Naive thymus-derived CD4-positive, alpha-beta T cell (primary cell): ENCODE data around the gene THUMPD3. TPM values are rescaled to one million over a fixed set of nuclear protein-coding genes. Genes with fewer than 3 reads are reported as not detected.

Experiments
- ATAC-seq: fragments of 150-1000 bp; cut with Tn5 transposase; 2 replicates; pipeline ENCODE4 v1.10.0; 2021; ENCODE audit warnings: mild to moderate bottlenecking, moderate library complexity
- CTCF ChIA-PET: fragments of 350-600 bp; sonication (Branson Sonifier 250); formaldehyde crosslinking; loops from one replicate; lab custom pipeline; 2021; ENCODE audit warnings: antibody characterized with exemption; lab: Charles Lee
- POLR2A ChIA-PET: fragments of 350-600 bp; sonication (Branson Sonifier 250); formaldehyde crosslinking; loops from one replicate; lab custom pipeline; 2021; ENCODE audit warnings: antibody characterized with exemption, inconsistent platforms; lab: Charles Lee
- DNase-seq, 9 donors: peaks; one replicate each; pipeline versions ENCODE4 v3.0.0 to v3.0.0-alpha.2; 2020 to 2022; ENCODE audit warnings: mixed read lengths in 1 of 9
- H3K27ac ChIP-seq: one replicate; pipeline ENCODE4 v1.7.0; 2013; ENCODE audit warnings: mild to moderate bottlenecking, low read depth, low read length, moderate library complexity
- H3K27me3 ChIP-seq, 2 donors: one replicate each; pipeline ENCODE4 v1.7.0; 2013; ENCODE audit warnings: low read length in 2 of 2, mild to moderate bottlenecking in 2 of 2, moderate library complexity in 2 of 2; ENCODE audit not compliant: control insufficient read depth in 2 of 2, insufficient read depth in 2 of 2
- H3K36me3 ChIP-seq, 3 experiments: 1 replicate in 2 of 3; 2 replicates in 1 of 3; pipeline ENCODE4 v1.7.0; 2013; ENCODE audit warnings: low read length in 3 of 3, mild to moderate bottlenecking in 3 of 3, moderate library complexity in 1 of 3; ENCODE audit not compliant: insufficient read depth in 3 of 3, control insufficient read depth in 2 of 3
- H3K4me1 ChIP-seq, 2 donors: one replicate each; pipeline ENCODE4 v1.7.0; 2013; ENCODE audit warnings: low read length in 2 of 2, mild to moderate bottlenecking in 2 of 2, moderate library complexity in 1 of 2; ENCODE audit not compliant: control insufficient read depth in 2 of 2, insufficient read depth in 2 of 2
- H3K4me3 ChIP-seq: 2 replicates; pipeline ENCODE4 v1.7.0; 2013; ENCODE audit warnings: mild to moderate bottlenecking, low read length
- H3K9me3 ChIP-seq, 3 experiments: 1 replicate in 2 of 3; 2 replicates in 1 of 3; pipeline ENCODE4 v1.7.0; 2013; ENCODE audit warnings: low read length in 3 of 3; ENCODE audit not compliant: control insufficient read depth in 2 of 3
- H3K27ac Mint-ChIP-seq, 9 donors: one replicate each; pipeline ENCODE4 v1.8.0; 2020 to 2022; ENCODE audit warnings: mixed read lengths in 9 of 9, mild to moderate bottlenecking in 8 of 9, moderate library complexity in 5 of 9, inconsistent platforms in 2 of 9
- H3K27me3 Mint-ChIP-seq, 5 donors: one replicate each; pipeline ENCODE4 v1.8.0; 2021 to 2022; ENCODE audit warnings: mixed read lengths in 5 of 5, mild to moderate bottlenecking in 1 of 5
- H3K36me3 Mint-ChIP-seq, 5 donors: one replicate each; pipeline ENCODE4 v1.8.0; 2020 to 2022; ENCODE audit warnings: mixed read lengths in 5 of 5, mild to moderate bottlenecking in 3 of 5, inconsistent platforms in 1 of 5
- H3K4me1 Mint-ChIP-seq, 7 donors: one replicate each; pipeline ENCODE4 v1.8.0; 2020 to 2022; ENCODE audit warnings: mixed read lengths in 7 of 7, mild to moderate bottlenecking in 3 of 7, inconsistent platforms in 1 of 7
- H3K4me3 Mint-ChIP-seq, 10 donors: one replicate each; pipeline ENCODE4 v1.8.0; 2020 to 2022; ENCODE audit warnings: mild to moderate bottlenecking in 10 of 10, mixed read lengths in 10 of 10, moderate library complexity in 6 of 10, inconsistent platforms in 2 of 10
- H3K9me3 Mint-ChIP-seq, 11 donors: one replicate each; pipeline ENCODE4 v1.8.0; 2020 to 2022; ENCODE audit warnings: mixed read lengths in 11 of 11, mild to moderate bottlenecking in 4 of 11, inconsistent platforms in 1 of 11, moderate library complexity in 1 of 11
- intact Hi-C, 2 donors: fragments of 100-400 bp; cut with micrococcal nuclease; formaldehyde crosslinking; loops; one replicate each; pipeline ENCODE4 v1.15.1; 2023
- polyA plus RNA-seq, 2 donors: library from polyadenylated mRNA; unstranded; fragments of 300-500 nt; fragmentation: Illumina TruSeq; gene quantifications; one replicate each; pipeline ENCODE4 v1.2.3, GENCODE V29; 2021
- total RNA-seq, 6 experiments: library from RNA in 5 of 6; stranded (reverse) in 5 of 6; gene quantifications; 1 replicate in 5 of 6; 2 replicates in 1 of 6; pipeline ENCODE4 v1.2.3 and lab custom pipeline; 2021 to 2026

THUMPD3 gene
- total and polyA plus RNA-seq, 7 experiments from 2014 or later = 24.1 to 54.8 (median 41.7) TPM

GRCh38 chr3:9412293-9412692, 49.4 kb downstream of the THUMPD3 start:
- Mint-ChIP-seq H3K36me3 (peaks cover 4 to 28% (median 20%) of the 10 kb centered on the region in 5 donors), H3K4me1 (peaks cover 37 to 85% (median 76%) of the 10 kb centered on the region in 7 donors), H3K4me3 (peak overlapping the region in 6 of 10 donors; percentile 12 to 53 (median 28)), H3K9me3 (peaks cover 0 to 3% (median 0%) of the 10 kb centered on the region in 11 donors), H3K27ac (peak overlapping the region in 8 of 9 donors; percentile 13 to 82 (median 66)), H3K27me3 (no peaks in the 10 kb centered on the region)
- DNase-seq (no peak), ATAC-seq (no peak)
- Histone ChIP-seq H3K27ac (no peak overlapping the region), H3K9me3 (no peaks in the 10 kb centered on the region), H3K4me3 (no peak overlapping the region), H3K4me1 (peaks cover 12 to 22% of the 10 kb centered on the region in 2 donors), H3K27me3 (no peaks in the 10 kb centered on the region), H3K36me3 (peaks cover 0 to 4% (median 0%) of the 10 kb centered on the region in 3 experiments)
- CTCF ChIA-PET = no interaction called here
- POLR2A ChIA-PET = interaction anchor here (1.0 kb wide), 1 partner anchor 15 kb away, joined by 4 read pairs; the partner anchor contains the start of gene SETD5
- intact Hi-C loops = no loop called here

DNA sequence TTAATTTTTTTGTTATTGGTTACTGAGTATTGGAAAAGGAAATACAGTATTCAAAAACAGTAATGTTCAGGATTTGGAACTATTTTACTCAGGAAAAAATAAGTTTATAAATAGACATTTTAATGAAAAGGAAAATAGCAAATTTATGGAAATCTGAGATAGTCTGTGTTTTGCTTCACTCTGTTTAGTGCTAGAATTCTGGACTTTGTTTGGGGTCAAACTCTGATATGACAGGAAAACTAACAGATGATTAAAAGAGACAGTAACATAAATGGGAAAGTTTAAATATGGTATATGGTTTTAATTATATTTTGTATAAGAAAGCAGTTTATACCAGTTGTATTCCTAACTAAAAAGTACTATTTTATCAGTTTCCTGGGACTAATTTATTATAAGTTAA, 52.0 kb downstream of the THUMPD3 start:
- H3K27me3 Mint-ChIP-seq = no peaks in the 10 kb centered on the region
- Histone ChIP-seq H3K4me1 (peaks cover 11 to 12% of the 10 kb centered on the region in 2 donors), H3K27ac (no peak overlapping the region), H3K27me3 (no peaks in the 10 kb centered on the region), H3K4me3 (no peak overlapping the region), H3K9me3 (no peaks in the 10 kb centered on the region), H3K36me3 (peaks cover 0 to 5% (median 0%) of the 10 kb centered on the region in 3 experiments)
- ATAC-seq = no peak
- peak overlapping the region in 1 of 9 donors; percentile 43 for H3K27ac Mint-ChIP-seq
- peaks cover 27 to 83% (median 70%) of the 10 kb centered on the region in 7 donors for H3K4me1 Mint-ChIP-seq
- intact Hi-C loops = no loop called here
- peaks cover 0 to under 1% (median 0%) of the 10 kb centered on the region in 11 donors for H3K9me3 Mint-ChIP-seq
- CTCF ChIA-PET = no interaction called here
- POLR2A ChIA-PET = interaction anchor here (2.9 kb wide), 1 partner anchor 18 kb away, joined by 18 read pairs; the partner anchor contains the start of gene SETD5
- no peak for DNase-seq
- peaks cover under 1 to 17% (median 10%) of the 10 kb centered on the region in 5 donors for H3K36me3 Mint-ChIP-seq
- H3K4me3 Mint-ChIP-seq = no peak overlapping the region

DNA sequence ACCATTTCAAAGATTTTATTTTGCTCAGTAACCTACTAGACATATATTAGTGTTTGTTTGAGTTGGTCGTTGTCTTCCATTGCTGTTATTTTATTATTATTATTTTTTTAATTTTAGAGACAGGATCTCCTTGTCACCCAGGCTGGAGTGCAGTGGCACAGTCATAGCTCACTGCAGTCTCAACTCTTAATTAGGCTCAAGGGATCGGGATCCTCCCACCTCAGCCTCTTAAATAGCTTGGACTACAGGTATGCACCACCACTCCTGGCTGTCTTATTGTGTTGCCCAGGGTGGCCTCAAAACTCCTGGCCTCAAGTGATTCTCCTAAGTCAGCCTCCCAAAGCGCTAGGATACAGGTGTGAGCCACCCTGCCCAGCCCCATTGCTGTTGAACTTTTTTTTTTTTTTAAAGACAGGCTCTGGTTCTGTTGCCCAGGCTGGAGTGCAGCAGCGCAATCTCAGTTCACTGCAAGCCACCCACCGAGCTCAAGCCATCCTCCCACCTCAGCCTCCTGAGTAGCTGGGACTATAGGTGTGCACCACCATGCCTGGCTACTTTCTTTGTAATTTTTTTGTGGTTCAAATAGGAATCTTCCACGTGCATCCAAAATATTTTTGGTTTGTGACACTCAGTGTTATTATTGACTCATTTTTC, 52.8 kb downstream of the THUMPD3 start:
- POLR2A ChIA-PET = interaction anchor here (1.2 to 2.9 kb wide), 2 partner anchors 13 to 19 kb away, joined by 6 to 18 read pairs; partner anchors contain the start of gene SETD5
- intact Hi-C loops = no loop called here
- H3K27ac ChIP-seq = no peak overlapping the region
- DNase-seq (no peak), ATAC-seq (no peak)
- Mint-ChIP-seq H3K4me1 (peaks cover 27 to 83% (median 70%) of the 10 kb centered on the region in 7 donors), H3K4me3 (peak overlapping the region in 3 of 10 donors; percentile 12 to 37 (median 23)), H3K27me3 (no peaks in the 10 kb centered on the region), H3K36me3 (peaks cover 0 to 11% (median 7%) of the 10 kb centered on the region in 5 donors), H3K9me3 (no peaks in the 10 kb centered on the region), H3K27ac (peak overlapping the region in 7 of 9 donors; percentile 42 to 78 (median 63))
- peaks cover 7 to 9% of the 10 kb centered on the region in 2 donors for H3K4me1 ChIP-seq
- peaks cover 0 to 5% (median 0%) of the 10 kb centered on the region in 3 experiments for H3K36me3 ChIP-seq
- no peaks in the 10 kb centered on the region for H3K27me3 ChIP-seq
- CTCF ChIA-PET = interaction anchor here (0.8 kb wide), 1 partner anchor 1921 kb away, joined by 3 read pairs; no protein-coding TSS in a partner anchor
- H3K9me3 ChIP-seq = no peaks in the 10 kb centered on the region
- no peak overlapping the region for H3K4me3 ChIP-seq

- Histone ChIP-seq H3K27me3 (no peaks in the 10 kb centered on the region), H3K4me1 (peaks cover 7 to 12% of the 10 kb centered on the region in 2 donors), H3K4me3 (no peak overlapping the region), H3K36me3 (peaks cover 0 to 5% (median 0%) of the 10 kb centered on the region in 3 experiments), H3K9me3 (no peaks in the 10 kb centered on the region), H3K27ac (no peak overlapping the region)
- peak overlapping the region in 7 of 9 donors; percentile 42 to 78 (median 63) for H3K27ac Mint-ChIP-seq
- peak overlapping the region in 3 of 10 donors; percentile 12 to 37 (median 23) for H3K4me3 Mint-ChIP-seq
- H3K36me3 Mint-ChIP-seq = peaks cover 0 to 11% (median 7%) of the 10 kb centered on the region in 5 donors
- ChIA-PET POLR2A (interaction anchor here (0.9 to 2.9 kb wide), 3 partner anchors 13 to 53 kb away, joined by 6 to 18 read pairs (median 6); partner anchors contain the start of genes SETD5 and THUMPD3), CTCF (interaction anchor here (0.6 to 0.9 kb wide), 5 partner anchors 9 to 1920 kb away, joined by 3 to 4 read pairs (median 3); no protein-coding TSS in a partner anchor)
- DNase-seq (no peak), ATAC-seq (no peak)
- peaks cover 29 to 89% (median 75%) of the 10 kb centered on the region in 7 donors for H3K4me1 Mint-ChIP-seq
- H3K9me3 Mint-ChIP-seq = no peaks in the 10 kb centered on the region
- intact Hi-C loops = no loop called here
- no peaks in the 10 kb centered on the region for H3K27me3 Mint-ChIP-seq
These were observed 53.4 kb downstream of the THUMPD3 start for GRCh38 chr3:9416139-9416780.

GRCh38 chr3:9420850-9421549, 58.1 kb downstream of the THUMPD3 start:
- Mint-ChIP-seq H3K27ac (peak overlapping the region; percentile 13 to 92 (median 80)), H3K27me3 (no peaks in the 10 kb centered on the region), H3K4me3 (peak overlapping the region in 4 of 10 donors; percentile 6 to 33 (median 30)), H3K4me1 (peaks cover 29 to 77% (median 67%) of the 10 kb centered on the region in 7 donors), H3K36me3 (peaks cover 0 to 6% (median 4%) of the 10 kb centered on the region in 5 donors), H3K9me3 (no peaks in the 10 kb centered on the region)
- Histone ChIP-seq H3K9me3 (no peaks in the 10 kb centered on the region), H3K4me3 (no peak overlapping the region), H3K27ac (peak overlapping the region; percentile 2), H3K27me3 (no peaks in the 10 kb centered on the region), H3K4me1 (peaks cover 7 to 9% of the 10 kb centered on the region in 2 donors), H3K36me3 (peaks cover 0 to 5% (median 0%) of the 10 kb centered on the region in 3 experiments)
- POLR2A ChIA-PET = interaction anchor here (0.9 to 3.6 kb wide), 3 partner anchors 24 to 58 kb away, joined by 3 to 13 read pairs (median 5); partner anchors contain the start of genes SETD5 and THUMPD3
- CTCF ChIA-PET = interaction anchor here (1.2 to 2.1 kb wide), 2 partner anchors 25 to 67 kb away, joined by 3 to 13 read pairs; no protein-coding TSS in a partner anchor
- ATAC-seq (no peak), DNase-seq (no peak)
- intact Hi-C loops = loop anchor here (5.0 kb wide), 1 partner anchor 34 kb away; no protein-coding TSS in a partner anchor
